HepG2 (cell line): ENCODE results near the gene DOC2A. TPM values are rescaled to one million over a fixed set of nuclear protein-coding genes. Genes with fewer than 3 reads are reported as not detected.

Experiments
- HES4 ChIP-seq: sonication (generic); formaldehyde crosslinking; IDR thresholded peaks from 2 replicates; pipeline ENCODE4 v1.9.0; 2021; ENCODE audit warnings: mild to moderate bottlenecking, missing genetic modification reagents, borderline replicate concordance
- KDM5A ChIP-seq: fragments of 200-600 bp; sonication (generic); IDR thresholded peaks from 2 replicates; pipeline ENCODE4 v1.7.0; 2018; ENCODE audit warnings: antibody characterized with exemption, mild to moderate bottlenecking, low read length, borderline replicate concordance
- MEIS1 ChIP-seq: sonication (generic); formaldehyde crosslinking; IDR thresholded peaks from 2 replicates; pipeline ENCODE4 v1.9.0; 2021; ENCODE audit warnings: mild to moderate bottlenecking, missing genetic modification reagents, moderate library complexity, borderline replicate concordance
- NR1H2 ChIP-seq: sonication (generic); formaldehyde crosslinking; IDR thresholded peaks from 2 replicates; pipeline ENCODE4 v1.8.1; 2022; ENCODE audit warnings: low read depth, missing genetic modification reagents, borderline replicate concordance
- PITX1 ChIP-seq: sonication (generic); formaldehyde crosslinking; IDR thresholded peaks from 2 replicates; pipeline ENCODE4 v1.5.1; 2020; ENCODE audit warnings: mild to moderate bottlenecking, missing genetic modification reagents
- RARG ChIP-seq: sonication (generic); formaldehyde crosslinking; IDR thresholded peaks from 2 replicates; pipeline ENCODE4 v1.4.0; 2020; ENCODE audit warnings: low read depth, mild to moderate bottlenecking, missing genetic modification reagents
- ZBTB21 ChIP-seq: sonication (generic); formaldehyde crosslinking; IDR thresholded peaks from 2 replicates; pipeline ENCODE4 v1.4.0; 2020; ENCODE audit warnings: missing genetic modification reagents
- ZC3H4 ChIP-seq: sonication (generic); formaldehyde crosslinking; IDR thresholded peaks from 2 replicates; pipeline ENCODE4 v1.4.0; 2020; ENCODE audit warnings: missing genetic modification reagents, borderline replicate concordance
- ZIK1 ChIP-seq: sonication (generic); formaldehyde crosslinking; IDR thresholded peaks from 2 replicates; pipeline ENCODE4 v1.5.0; 2020; ENCODE audit warnings: mild to moderate bottlenecking, low read depth, missing genetic modification reagents, borderline replicate concordance
- ZMAT3 ChIP-seq: sonication (generic); formaldehyde crosslinking; conservative IDR thresholded peaks from 2 replicates; pipeline ENCODE4 v1.7.0; 2021; ENCODE audit warnings: missing genetic modification reagents
- ZNF407 ChIP-seq: sonication (generic); formaldehyde crosslinking; IDR thresholded peaks from one replicate; pipeline ENCODE4 v1.5.1; 2020; ENCODE audit warnings: mild to moderate bottlenecking, missing genetic modification reagents; ENCODE audit errors: not compliant biosample characterization
- ZNF563 ChIP-seq: sonication (generic); formaldehyde crosslinking; IDR thresholded peaks from 2 replicates; pipeline ENCODE4 v1.8.0; 2022; ENCODE audit warnings: mild to moderate bottlenecking, moderate library complexity, missing genetic modification reagents
- ZNF660 ChIP-seq: sonication (generic); formaldehyde crosslinking; IDR thresholded peaks from 2 replicates; pipeline ENCODE4 v1.5.1; 2020; ENCODE audit warnings: mild to moderate bottlenecking, low read depth, missing genetic modification reagents, borderline replicate concordance
- ZNF7 ChIP-seq: IDR thresholded peaks from 2 replicates; pipeline ENCODE4 v1.6.1; 2016; ENCODE audit warnings: missing biosample characterization, missing genetic modification reagents
- ZNF780A ChIP-seq: sonication (generic); formaldehyde crosslinking; IDR thresholded peaks from 2 replicates; pipeline ENCODE4 v1.8.0; 2022; ENCODE audit warnings: mild to moderate bottlenecking, missing genetic modification reagents, moderate library complexity
- ZNF891 ChIP-seq: sonication (generic); formaldehyde crosslinking; IDR thresholded peaks from 2 replicates; pipeline ENCODE4 v1.5.0; 2020; ENCODE audit warnings: mild to moderate bottlenecking, missing genetic modification reagents
- polyA plus RNA-seq, 8 experiments: library from polyadenylated mRNA; depleted of rRNA in 3 of 8; stranded (reverse) in 7 of 8; unstranded in 1 of 8; fragments of >200 nt; fragmentation: Illumina TruSeq in 4 of 8; extraction: Trizol in 4 of 8; gene quantifications; 2 replicates each; pipeline versions ENCODE4 v1.2.1 to v1.2.3, GENCODE V29; 2011 to 2016; ENCODE audit warnings: low read depth in 4 of 8, missing spikeins in 1 of 8, mixed read lengths in 1 of 8; ENCODE audit not compliant: insufficient read depth in 1 of 8
- total RNA-seq, 5 experiments: library from RNA; depleted of rRNA; stranded (reverse); fragments of >200 nt; fragmentation: Illumina TruSeq; extraction: Trizol; gene quantifications; 2 replicates each; pipeline ENCODE4 v1.2.3, GENCODE V29; 2016; ENCODE audit warnings: low read depth in 1 of 5
- TF ChIP-seq, protein P1 (sequence below): sonication (generic); formaldehyde crosslinking; IDR thresholded peaks from 2 replicates; pipeline ENCODE4 v1.5.1; 2020; ENCODE audit warnings: missing genetic modification reagents, mild to moderate bottlenecking, borderline replicate concordance

The DOC2A gene
- total and polyA plus RNA-seq, 2 of the 13 experiments (the other 11 are each of a cell fraction or from before 2014, with no cell fraction given): 0.15 to 0.55 TPM

GRCh38 chr16:30052671-30053372 is 42.0 kb upstream of the DOC2A start (continued):
- TF ChIP-seq ZNF407 (CRISPR knock-in tag) (peak; percentile 85), MEIS1 (CRISPR knock-in tag) (peak; percentile 92), NR1H2 (CRISPR knock-in tag) (peak; percentile 64; the same call in 1 of the 2 replicates), ZBTB21 (peak; percentile 51; the same call in 1 of the 2 replicates), ZIK1 (CRISPR knock-in tag) (peak; percentile 97), ZMAT3 (CRISPR knock-in tag) (peak; percentile 74; the same call in 1 of the 2 replicates), ZNF7 (CRISPR knock-in tag) (peak; percentile 8; the same call in 1 of the 2 replicates), ZNF780A (CRISPR knock-in tag) (peak; percentile 86; the same call in 1 of the 2 replicates), HES4 (CRISPR knock-in tag) (peak; percentile 94; the same call in 1 of the 2 replicates), PITX1 (CRISPR knock-in tag) (peak; percentile 82; the same call in 1 of the 2 replicates), RARG (CRISPR knock-in tag) (no peak), KDM5A (no peak), ZNF563 (peak; percentile 97), ZNF660 (CRISPR knock-in tag) (no peak), ZC3H4 (CRISPR knock-in tag) (no peak), ZNF891 (CRISPR knock-in tag) (peak; percentile 98)
- TF ChIP-seq, protein P1, sequence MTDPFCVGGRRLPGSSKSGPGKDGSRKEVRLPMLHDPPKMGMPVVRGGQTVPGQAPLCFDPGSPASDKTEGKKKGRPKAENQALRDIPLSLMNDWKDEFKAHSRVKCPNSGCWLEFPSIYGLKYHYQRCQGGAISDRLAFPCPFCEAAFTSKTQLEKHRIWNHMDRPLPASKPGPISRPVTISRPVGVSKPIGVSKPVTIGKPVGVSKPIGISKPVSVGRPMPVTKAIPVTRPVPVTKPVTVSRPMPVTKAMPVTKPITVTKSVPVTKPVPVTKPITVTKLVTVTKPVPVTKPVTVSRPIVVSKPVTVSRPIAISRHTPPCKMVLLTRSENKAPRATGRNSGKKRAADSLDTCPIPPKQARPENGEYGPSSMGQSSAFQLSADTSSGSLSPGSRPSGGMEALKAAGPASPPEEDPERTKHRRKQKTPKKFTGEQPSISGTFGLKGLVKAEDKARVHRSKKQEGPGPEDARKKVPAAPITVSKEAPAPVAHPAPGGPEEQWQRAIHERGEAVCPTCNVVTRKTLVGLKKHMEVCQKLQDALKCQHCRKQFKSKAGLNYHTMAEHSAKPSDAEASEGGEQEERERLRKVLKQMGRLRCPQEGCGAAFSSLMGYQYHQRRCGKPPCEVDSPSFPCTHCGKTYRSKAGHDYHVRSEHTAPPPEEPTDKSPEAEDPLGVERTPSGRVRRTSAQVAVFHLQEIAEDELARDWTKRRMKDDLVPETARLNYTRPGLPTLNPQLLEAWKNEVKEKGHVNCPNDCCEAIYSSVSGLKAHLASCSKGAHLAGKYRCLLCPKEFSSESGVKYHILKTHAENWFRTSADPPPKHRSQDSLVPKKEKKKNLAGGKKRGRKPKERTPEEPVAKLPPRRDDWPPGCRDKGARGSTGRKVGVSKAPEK (CRISPR knock-in tag): peak; percentile 84; the same call in 1 of the 2 replicates
